ENCODE data around the gene FOXA3. TPM values are rescaled to one million over a fixed set of nuclear protein-coding genes. Genes with fewer than 3 reads are reported as not detected.
A peak's percentile ranks its signal among the peaks of the same experiment; 100 is the strongest.

The FOXA3 gene
- total RNA-seq: 10 to 100 TPM; 31.5 to 53.7 TPM
- long read RNA-seq, transcript FOXA3-201 (2 exons, 1,989 nt): major isoform, 10 of 20 reads
- long read RNA-seq, partial matches to known transcripts: 9 of 20 reads
- long read RNA-seq, other reads (novel, unspliced or antisense): 1 of 20 reads

DNA sequence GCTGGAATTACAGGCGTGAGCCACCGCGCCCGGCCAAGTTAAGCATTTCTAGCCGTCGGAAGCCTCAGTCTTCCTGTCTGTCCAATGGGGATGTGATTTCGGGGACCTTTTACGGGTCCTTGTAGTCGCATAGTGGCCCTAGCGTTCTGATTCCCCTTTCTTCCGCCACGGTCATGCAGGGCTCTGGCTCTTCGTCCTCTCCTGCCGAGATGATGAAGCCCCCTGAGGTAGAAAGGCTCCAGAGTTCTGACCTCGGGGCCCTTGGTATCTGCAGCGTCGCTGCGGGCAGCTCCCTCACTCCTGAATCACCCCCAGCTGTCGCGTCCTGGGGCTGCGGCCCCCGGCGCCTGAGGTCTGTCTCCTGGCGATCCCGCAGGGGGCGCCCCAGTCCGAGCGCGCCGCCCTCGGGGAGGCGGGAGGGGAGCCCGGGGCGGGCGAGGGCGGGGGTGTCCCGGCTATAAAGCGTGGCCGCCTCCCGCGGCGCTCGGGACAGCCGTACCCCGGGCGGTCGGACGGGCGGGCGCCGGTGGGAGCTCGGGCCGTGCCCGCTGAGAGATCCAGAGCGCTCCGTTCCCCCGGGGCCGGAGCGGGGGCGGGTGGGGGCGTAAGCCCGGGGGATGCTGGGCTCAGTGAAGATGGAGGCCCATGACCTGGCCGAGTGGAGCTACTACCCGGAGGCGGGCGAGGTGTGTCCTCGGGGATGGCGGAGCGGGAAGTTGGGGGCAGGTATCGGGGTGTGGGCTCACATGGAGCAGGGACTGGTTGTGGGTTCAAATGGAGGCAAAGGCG lies at the start of gene FOXA3:
TSS of gene FOXA3 (plus strand) at position 487 of the 789 bp plus-strand sequence. CDS start at position 618, 131 bp downstream.
- peak; percentile 68 to 77 for DNase-seq
- peak; percentile 67 for ATAC-seq
- intact Hi-C loops (cut with DNase I, micrococcal nuclease): no loop called here

- no peak for DNase-seq
- intact Hi-C loops (cut with DNase I, micrococcal nuclease): no loop called here
- ATAC-seq: no peak
Measured at GRCh38 chr19:45814851-45815480, 49.2 kb upstream of the FOXA3 start, which contains the start of gene RSPH6A. Gene RSPH6A (minus strand): TSS chr19:45815308. CDS start chr19:45815176, 132 bp downstream.

DNA sequence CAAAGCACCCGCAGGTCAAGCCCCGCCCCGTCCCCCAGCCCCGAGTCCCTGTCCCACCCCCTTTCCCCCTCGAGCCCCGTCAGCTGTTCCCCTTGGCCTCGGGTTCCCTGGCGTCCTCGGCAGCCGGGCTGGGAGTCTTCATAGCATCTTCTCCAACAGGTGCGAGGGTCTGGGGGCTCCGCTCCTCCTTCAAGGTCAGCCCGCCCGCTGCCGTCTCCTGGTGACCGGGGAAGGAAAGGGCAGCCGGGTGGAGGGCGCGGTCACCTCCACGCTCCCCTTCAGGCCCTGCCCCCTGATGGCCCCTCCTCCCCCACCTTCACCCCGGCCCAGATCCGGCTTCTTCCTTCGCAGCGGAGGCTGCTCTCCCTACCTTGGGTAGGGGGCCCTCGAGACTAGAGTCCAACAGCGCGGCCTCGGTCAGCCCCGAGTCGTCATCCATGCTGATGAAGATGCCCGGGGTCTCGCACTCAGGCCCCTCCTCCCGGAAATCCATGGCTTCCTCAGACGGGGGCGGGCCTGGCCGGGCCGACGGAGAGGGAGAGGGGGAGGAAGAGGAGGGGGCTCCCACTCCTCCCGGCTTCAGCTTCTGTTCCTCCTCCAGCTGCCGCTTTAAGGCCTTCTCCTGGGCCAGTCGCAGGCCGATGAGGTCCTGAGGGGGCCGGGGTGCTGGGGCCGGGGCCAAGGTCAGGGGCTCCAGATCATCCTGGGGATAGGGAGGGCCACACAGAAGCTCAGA lies 48.5 kb upstream of the FOXA3 start:
- intact Hi-C loops (cut with DNase I, micrococcal nuclease): no loop called here
- ATAC-seq (no peak), DNase-seq (no peak)

DNA sequence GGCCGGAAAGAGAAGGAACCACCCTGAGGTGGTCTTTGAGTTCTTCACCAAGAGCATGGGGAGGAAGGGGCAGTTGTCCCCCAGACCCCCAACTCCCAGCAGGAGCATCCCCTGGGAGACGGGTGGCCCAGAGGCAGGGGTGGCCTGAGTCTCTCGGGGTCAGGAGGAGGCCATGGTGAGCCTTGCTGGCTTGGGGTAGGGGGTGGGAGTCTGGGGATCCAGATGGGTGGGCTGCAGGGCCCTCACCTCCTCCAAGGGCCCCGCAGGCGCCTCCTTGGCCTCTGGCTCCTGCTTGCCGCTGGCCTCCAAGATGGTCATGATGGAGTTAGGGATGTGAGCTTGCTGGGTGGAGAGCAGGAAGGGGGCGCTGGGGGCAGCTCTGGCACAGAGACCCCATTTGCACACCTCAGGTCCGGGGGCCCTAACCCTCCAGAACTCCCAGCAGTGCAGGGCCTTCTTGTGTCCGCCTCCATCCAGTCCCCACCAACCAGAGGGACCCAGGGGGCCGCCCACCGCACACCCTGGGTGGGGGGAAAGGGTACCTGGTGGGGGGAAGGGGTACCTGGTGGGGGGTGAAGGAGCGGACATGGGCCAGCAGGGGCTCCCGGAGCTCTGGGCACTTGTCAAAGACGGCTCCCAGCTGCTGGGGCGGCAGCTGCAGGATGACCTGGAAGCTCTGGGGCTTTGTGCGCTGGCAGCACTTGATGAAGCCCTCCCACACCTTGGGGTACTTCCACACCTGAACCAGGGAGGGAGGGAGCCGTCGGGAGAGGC lies 47.7 kb upstream of the FOXA3 start:
- ATAC-seq (no peak), DNase-seq (no peak)
- intact Hi-C loops (cut with DNase I, micrococcal nuclease): no loop called here

DNA sequence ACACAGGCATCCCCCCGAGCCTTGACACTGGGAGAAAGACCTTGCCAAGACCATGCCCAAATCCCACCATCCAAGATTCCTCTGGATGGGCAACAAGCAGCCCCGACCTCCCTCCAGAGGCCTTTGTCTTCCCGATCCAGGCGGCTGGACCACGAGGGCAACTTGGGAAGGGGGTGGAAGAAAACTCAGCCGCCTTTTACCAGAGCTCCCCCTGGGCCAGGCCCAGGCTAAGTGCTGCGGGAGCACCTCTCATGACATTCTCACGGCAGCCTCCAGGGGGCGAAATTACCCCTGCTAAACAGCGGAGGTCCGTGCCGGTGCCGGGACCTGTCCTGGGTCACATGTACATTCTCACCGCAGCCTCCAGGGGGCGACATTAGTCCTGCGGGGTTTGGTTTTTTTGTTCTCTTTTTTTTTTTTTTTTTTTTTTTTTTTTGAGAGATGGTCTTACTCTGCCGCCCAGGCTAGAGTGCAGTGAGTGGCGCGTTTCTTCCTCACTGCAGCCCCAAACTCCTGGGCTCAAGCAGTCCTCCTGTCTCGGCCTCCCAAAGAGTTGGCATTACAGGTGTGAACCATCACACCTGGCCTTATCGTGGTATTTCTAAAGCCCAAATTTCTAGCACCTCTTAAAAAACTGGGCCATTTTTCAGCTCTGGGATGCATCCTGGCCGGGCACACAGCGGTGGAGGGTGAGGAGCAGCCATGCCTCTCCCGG lies 47.0 kb upstream of the FOXA3 start:
- intact Hi-C loops (cut with DNase I, micrococcal nuclease): no loop called here
- DNase-seq (peak; percentile 91 to 96), ATAC-seq (peak; percentile 88)

GRCh38 chr19:45817725-45818301 lies 46.3 kb upstream of the FOXA3 start:
- no peak for DNase-seq
- ATAC-seq: peak; percentile 15
- intact Hi-C loops (cut with DNase I, micrococcal nuclease): no loop called here

DNA sequence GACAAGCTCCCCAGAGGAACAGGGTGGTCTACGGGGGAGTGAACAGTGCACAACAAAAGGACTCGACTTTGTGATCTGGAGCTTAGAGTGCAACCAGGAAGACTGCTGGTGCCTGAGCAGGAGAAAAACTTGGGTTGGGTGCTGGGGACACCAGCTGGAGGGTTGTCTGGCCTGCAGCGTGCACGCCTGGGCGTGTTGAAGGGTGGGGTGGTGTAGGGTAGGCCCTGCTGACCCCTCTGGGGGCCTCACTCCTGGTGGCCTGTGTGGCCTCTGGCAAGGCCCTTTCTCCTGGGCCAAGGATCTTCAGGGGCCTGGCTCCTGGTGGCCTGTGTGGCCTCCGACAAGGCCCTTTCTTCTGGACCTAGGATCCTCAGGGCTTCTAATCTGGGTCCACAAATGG lies 44.4 kb upstream of the FOXA3 start:
- ATAC-seq (no peak), DNase-seq (no peak)
- intact Hi-C loops (cut with DNase I, micrococcal nuclease): no loop called here

- no peak for DNase-seq
- ATAC-seq: no peak
- intact Hi-C loops (cut with DNase I, micrococcal nuclease): no loop called here
Measured at GRCh38 chr19:45820413-45821102, 43.6 kb upstream of the FOXA3 start.

- DNase-seq (no peak), ATAC-seq (no peak)
- intact Hi-C loops (cut with DNase I, micrococcal nuclease): no loop called here
Measured at GRCh38 chr19:45821103-45821521, 43.0 kb upstream of the FOXA3 start.

DNA sequence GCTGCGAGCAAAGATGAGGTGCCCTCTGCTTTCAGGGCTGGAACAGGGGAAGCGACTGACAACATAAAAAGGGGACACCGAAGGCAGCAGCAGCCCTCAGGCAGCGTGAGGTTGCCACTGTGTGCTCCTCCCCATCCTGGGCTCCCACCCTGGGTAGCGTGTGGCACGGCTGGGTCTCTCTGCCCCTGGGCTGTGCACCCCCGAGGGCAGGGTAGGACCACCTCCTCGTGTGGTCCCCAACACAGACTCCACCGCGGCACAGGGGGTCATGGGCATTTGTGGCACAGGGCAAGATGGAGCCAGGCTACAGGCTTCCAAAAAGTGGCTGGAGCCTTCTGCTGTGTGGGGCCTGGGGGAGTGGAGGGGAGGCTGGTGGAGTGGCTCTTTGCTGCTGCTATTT lies 42.6 kb upstream of the FOXA3 start:
- ATAC-seq: no peak
- intact Hi-C loops (cut with DNase I, micrococcal nuclease): no loop called here
- no peak for DNase-seq

DNA sequence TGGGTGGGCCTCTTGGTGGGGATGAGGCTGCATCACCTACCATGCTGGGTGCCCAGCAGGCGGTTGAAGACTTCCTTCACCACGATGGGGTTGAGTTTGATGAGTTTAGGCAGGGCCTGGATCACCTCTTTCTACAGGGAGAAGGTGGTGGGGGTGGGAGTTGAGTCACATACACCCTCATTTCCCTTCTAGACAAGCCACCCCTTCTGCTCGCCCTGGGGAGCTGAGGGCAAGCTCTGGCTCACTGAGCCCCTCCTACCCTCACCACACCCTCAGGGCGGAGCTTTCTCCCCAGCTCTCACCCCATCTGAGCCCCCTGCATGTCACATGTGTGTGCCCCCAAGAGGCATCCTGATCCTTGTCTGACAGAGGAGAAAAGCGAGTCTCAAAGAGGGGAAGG lies 41.4 kb upstream of the FOXA3 start:
- no peak for ATAC-seq
- intact Hi-C loops (cut with DNase I, micrococcal nuclease): no loop called here
- no peak for DNase-seq

DNA sequence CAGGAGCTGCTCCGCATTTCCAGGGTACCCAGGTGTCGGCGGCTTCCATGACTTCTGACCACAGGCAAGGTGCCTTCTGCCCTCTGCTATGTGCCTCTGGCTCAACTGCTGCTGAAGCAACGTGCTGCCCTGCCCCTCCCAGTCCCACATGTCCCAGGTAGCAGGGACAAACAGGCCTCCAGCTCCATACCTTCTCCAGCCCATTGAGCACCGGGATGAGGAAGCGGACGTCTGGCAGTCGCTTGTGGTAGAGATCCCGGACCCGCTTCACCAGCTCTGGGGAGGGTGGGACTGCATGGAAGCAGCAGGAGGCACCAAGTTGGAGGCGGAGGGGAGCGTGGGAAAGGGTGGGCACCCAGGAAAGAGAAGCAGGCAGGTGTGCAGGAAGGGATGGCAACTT lies 40.9 kb upstream of the FOXA3 start:
- ATAC-seq: no peak
- intact Hi-C loops (cut with DNase I, micrococcal nuclease): no loop called here
- DNase-seq: no peak

DNA sequence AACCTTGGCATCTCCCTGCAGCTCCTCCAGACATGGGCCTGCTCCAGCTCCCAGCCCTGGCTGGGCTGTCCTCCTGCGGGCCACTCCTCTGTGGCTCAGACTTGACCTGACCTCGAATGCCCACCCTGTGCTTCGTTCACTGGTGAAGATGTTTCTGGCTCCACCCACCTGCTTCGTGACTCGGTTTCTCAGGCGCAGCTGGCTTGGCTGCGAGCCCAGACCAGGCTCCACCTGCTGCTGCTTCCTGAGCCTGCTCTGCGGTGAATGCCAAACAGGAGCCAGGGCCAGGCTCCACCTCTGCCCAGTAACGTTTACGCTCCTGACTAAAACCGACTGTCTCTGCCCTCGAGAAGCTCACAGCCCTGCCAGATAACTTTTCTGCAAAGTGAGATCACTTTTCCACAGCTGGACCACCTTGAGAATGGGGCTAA lies 40.1 kb upstream of the FOXA3 start:
- peak; percentile 68 for ATAC-seq
- peak in 1 of 2 donors; percentile 43 for DNase-seq

DNA sequence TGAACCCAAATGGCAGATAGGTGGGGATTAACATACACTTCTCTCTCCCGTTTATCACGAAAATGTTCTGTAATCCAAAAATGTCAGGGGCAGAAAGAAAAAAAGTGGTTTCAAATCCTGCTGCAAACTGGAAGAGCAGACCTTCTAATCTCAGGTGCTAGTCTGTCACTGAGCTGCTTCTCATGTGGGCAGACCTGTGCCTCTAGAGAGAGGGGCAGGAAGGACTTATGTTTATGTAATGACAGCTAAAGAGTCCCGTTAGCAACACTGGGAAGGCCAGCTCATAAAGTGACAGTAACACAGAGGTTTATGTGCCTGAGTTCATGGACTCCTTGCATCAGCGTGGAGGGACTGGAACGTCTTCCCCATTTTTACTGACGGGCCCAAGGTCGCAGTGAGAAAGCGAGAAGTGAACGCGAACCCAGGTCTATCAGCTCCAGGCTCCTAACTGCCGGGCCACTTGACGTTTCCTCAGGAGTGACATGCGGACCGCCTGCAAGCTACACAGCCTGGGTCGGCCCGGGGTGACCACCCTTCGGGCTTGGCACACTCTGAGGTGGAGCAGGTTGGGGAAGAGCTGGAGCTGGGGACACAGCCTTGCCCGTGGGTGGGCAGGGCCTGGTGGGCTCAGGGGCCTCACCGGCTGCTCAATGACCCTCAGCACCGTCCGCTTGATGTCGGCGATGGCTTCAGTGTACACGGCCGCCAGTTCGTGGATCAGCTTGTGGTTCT lies 39.4 kb upstream of the FOXA3 start:
- DNase-seq (no peak), ATAC-seq (no peak)
- intact Hi-C loops (cut with DNase I, micrococcal nuclease): no loop called here

More for the DNA sequence above, 40.1 kb upstream of the FOXA3 start:
- intact Hi-C loops (cut with DNase I, micrococcal nuclease): no loop called here

- ATAC-seq (no peak), DNase-seq (no peak)
- intact Hi-C loops (cut with DNase I, micrococcal nuclease): no loop called here
Measured at GRCh38 chr19:45825263-45825605, 38.9 kb upstream of the FOXA3 start.
